GM18873 (cell line): ENCODE measurements around the gene SH3GL2.

Experiments used
- ATAC-seq: cut with Tn5 transposase; IDR thresholded peaks from one replicate; pipeline ENCODE4 v1.9.1; 2021; ENCODE audit warnings: mild to moderate bottlenecking, moderate library complexity, moderate number of reproducible peaks; ENCODE audit not compliant: unreplicated experiment, low FRiP score

Gene SH3GL2

DNA sequence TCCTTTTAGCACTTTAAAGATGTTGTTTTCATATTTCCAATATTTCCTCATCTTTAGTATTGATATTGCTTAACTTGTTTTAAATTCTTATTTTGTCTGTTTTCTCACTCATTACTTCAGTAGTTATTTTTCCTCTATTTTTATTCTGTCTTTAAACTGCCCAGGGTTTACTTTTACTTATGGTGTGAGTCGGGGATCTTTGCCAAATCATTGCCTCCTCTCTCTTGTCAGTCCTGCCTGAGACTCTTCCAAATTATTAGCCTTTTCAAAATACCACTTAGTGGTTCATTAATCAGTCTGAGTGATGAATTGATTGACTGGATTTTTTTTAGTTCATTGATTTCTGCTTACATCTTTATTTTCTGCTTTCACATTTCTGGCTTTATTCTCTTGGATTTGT lies 72.9 kb downstream of the SH3GL2 start:
- ATAC-seq = no peak

- ATAC-seq = no peak
Observed at GRCh38 chr9:17653947-17654465, 75.1 kb downstream of the SH3GL2 start.

DNA sequence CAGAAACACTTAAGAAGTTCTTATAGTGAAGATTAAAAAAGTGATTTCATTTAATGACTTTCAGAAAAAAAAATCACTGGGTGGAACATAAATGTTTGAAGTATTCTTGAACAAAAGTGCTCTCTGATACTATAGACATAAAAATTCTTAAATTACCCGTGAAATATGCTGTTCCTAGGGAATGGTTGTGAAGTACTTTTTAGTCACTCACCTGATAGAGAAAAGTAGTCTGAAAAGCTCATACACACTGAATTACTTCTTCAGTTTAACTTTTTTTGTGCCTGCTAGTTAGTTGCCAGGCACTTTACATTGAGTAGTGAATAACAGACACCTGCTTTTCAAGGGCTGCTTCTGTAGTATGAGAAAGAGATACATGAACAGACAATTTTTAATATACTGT lies 78.0 kb downstream of the SH3GL2 start:
- ATAC-seq = no peak

DNA sequence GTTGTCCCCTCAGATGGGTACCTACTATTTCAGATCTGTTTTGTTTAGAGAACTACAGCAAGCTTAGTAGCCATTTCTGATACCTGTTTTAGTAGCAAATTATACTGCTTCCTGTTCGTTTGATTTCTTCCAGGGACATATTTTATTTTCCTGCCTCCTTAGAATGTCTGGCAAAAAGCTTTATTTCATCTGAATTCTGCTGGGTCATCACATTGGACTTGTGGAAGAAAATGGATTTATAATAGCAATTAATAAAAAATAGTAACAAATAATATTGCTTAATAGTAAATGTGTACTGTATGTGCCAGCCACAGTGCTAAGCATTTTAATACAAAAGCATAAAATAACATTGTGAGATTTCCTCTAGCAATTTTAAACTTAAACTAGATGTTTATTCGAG lies 79.4 kb downstream of the SH3GL2 start:
- ATAC-seq = no peak

DNA sequence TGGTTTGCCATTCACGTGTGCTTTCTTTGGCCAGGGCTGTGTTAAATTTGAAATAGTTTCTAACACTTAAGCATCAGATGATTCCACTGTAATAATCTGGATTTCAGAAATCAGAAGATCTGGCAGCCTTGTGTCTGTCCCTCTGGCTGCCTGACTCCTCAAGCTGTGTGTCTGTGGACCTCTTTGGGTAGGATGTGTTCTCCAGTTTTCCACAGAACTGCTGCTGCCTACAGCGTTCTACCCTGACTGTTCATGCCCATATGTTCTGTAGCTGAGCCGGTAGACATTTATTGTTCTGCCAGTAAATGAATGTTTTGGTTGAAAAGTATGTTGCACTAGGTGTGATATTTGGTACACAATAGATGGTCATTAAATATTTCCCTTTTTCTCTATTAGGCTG lies 81.3 kb downstream of the SH3GL2 start:
- no peak for ATAC-seq

- no peak for ATAC-seq
Observed at GRCh38 chr9:17665450-17665849, 86.6 kb downstream of the SH3GL2 start.

DNA sequence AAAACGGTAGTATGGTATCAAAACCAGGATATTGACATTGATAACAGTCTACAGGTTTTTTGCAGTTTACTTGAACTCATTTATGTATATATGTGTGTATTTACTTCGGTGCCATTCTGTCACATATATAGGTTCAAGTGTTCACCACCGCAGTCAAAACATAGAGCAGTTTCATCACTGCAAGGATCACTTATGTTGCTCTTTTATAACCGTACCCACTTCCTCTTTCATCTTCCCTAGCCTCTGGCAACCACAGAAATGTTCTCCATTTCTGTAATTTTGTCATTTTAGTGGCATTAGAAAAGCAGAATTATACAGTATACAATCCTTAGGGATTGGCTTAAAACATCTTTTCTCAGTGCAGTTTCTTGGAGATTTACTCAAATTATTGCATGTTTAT lies 90.3 kb downstream of the SH3GL2 start:
- ATAC-seq = no peak

DNA sequence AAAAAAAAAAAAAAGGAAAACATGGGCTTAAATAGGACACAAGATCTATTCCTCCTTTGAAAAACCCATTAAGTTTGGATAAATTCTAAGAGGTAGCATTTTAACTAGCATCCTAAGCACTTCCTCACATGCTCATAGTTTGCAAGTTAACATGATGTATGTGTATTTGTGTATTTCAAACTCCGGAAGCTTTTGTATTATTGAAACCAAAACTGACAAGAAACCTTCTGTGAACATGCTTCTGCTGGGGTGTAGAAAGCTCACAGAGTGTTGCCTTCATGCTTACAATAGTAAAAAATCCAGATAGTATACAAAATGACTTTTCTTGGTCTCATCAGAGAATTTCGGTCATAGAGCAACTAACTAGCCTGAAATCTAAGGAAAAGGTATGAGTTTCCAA lies 103.8 kb downstream of the SH3GL2 start:
- no peak for ATAC-seq

GRCh38 chr9:17688834-17689233 lies 110.0 kb downstream of the SH3GL2 start:
- no peak for ATAC-seq

DNA sequence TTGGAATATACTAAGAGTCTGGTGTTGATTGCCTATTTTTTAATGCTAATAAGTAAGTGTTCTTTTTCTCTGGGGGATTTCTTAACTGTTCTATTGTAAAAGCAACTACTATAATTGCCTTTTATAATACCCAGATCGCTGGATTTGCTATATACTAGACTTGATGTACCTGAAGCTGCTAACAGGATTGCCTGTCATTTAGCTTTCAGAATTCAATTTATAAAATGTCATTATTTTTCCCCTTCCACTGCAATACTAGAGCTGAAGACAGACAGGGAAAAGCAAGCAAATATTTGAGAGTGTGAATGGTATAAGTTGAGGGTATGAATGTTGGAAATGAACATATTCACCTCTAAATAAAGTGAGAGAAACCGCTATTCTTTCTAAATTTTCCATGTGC lies 115.5 kb downstream of the SH3GL2 start:
- no peak for ATAC-seq

- ATAC-seq = no peak
Observed at GRCh38 chr9:17695482-17695881, 116.6 kb downstream of the SH3GL2 start.

- no peak for ATAC-seq
Observed at GRCh38 chr9:17699615-17700330, 120.9 kb downstream of the SH3GL2 start.

- no peak for ATAC-seq
Observed at GRCh38 chr9:17706347-17706746, 127.5 kb downstream of the SH3GL2 start.

GRCh38 chr9:17719053-17719452 lies 140.2 kb downstream of the SH3GL2 start:
- no peak for ATAC-seq

DNA sequence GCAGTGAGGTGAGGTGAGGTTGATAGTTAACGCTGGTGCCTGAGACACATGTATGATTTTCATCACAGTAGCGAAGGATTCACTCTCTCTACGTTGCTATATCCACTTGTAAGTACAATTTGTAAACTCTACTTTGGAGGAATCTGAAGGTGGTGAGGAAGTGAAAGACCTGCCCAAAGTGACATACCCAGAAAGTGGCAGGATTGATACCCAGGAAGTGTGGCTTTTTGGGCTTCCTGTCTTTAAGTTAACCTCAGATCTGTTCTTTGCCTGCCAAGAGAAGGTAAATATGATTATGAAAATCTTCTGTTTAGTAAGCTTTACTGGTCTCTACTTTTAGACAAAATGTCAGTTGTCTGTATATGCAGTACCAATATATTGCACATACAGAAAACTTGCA lies 143.1 kb downstream of the SH3GL2 start:
- ATAC-seq = no peak

GRCh38 chr9:17723656-17724055 lies 144.8 kb downstream of the SH3GL2 start:
- no peak for ATAC-seq

GRCh38 chr9:17725399-17726010 lies 146.6 kb downstream of the SH3GL2 start:
- no peak for ATAC-seq

GRCh38 chr9:17726298-17726697 lies 147.4 kb downstream of the SH3GL2 start:
- ATAC-seq = no peak

- no peak for ATAC-seq
Observed at GRCh38 chr9:17730899-17731298, 152.0 kb downstream of the SH3GL2 start.

DNA sequence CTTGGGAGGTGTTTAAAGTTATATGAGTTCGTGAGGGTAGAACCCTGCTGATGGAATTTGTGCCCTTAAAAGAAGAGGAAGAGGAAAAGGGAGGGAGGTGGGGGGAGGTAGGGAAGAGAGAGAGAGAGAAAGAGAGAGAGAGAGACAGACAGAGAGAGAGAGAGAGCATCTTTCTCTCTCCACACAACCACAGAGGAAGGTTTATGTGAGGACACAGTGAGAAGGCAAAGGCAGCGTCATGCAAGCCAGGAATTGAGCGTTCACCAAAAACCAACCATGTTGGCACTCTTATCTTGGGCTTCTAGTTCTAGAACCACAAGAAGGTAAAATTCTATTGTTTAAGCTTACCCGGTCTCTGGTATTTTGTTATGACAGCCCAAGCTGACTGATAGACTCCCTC lies 152.4 kb downstream of the SH3GL2 start:
- ATAC-seq = no peak

DNA sequence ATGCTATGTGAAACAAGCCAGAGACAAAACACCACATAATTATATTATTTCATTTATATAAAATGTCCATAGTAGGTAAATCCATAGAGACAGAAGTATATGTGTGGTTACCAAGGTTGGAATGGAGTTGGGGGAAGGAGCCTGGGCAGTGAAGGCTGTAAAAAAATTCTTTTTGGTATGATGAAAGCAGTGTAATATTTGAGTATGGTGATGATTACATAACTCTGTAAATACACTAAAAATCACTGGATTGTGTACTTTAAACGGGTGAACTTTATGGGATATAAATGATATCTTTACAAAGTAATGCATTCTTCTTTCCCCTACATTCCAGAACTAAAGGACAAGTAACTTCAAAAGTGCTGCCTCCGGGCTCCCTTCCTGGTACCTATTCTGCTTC lies 155.8 kb downstream of the SH3GL2 start:
- no peak for ATAC-seq

DNA sequence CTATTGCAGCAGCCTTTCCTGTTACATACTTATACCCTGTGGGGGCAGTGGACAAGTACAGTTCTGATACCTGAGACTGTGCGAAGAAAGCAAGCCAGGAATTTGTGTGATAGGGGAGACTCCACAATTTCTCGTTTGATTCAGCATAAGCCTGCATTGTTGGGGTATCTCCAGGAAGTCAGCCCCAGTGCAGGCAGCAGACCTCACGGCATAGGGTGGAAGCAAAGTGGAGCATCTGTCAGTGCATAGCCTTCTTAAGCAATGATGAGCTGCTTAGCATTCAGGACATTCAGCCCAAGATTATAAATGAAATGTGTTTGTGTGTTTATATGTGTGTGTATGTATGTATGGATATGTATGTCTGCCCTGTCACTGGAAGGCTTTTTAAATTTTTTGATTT lies 157.0 kb downstream of the SH3GL2 start:
- no peak for ATAC-seq
